Prostate gland (tissue), 2 donors: ENCODE results near the gene R3HDM4. TPM values are rescaled to one million over a fixed set of nuclear protein-coding genes. Genes with fewer than 3 reads are reported as not detected.

ENCODE experiments used
- DNase-seq: peaks from one replicate; pipeline ENCODE4 v3.0.0-alpha.2; 2019; ENCODE audit warnings: low spot score
- H3K27ac ChIP-seq, 2 donors: fragments of 200-600 bp; sonication (generic); 2 replicates each; pipeline ENCODE4 v1.5.1; 2017 to 2019
- H3K27me3 ChIP-seq: fragments of 200-600 bp; sonication (generic); replicated peaks from 2 replicates; pipeline ENCODE4 v1.5.1; 2019; ENCODE audit not compliant: insufficient read depth
- H3K36me3 ChIP-seq, 2 donors: fragments of 200-600 bp; sonication (generic); 1 replicate in 1 of 2; 2 replicates in 1 of 2; pipeline versions ENCODE4 v1.5.1 to v1.8.1; 2017 to 2019
- H3K4me1 ChIP-seq: fragments of 200-600 bp; sonication (generic); replicated peaks from 2 replicates; pipeline ENCODE4 v1.5.1; 2019
- H3K4me3 ChIP-seq, 2 donors: fragments of 200-600 bp; sonication (generic); 2 replicates each; pipeline ENCODE4 v1.5.1; 2017 to 2019
- H3K9me3 ChIP-seq: fragments of 200-600 bp; sonication (generic); 2 replicates; pipeline ENCODE4 v1.5.1; 2017
- POLR2A ChIP-seq: fragments of 450-650 bp; IDR thresholded peaks from one replicate; pipeline ENCODE4 v1.6.1; 2016; ENCODE audit warnings: antibody characterized with exemption, mild to moderate bottlenecking
- POLR2AphosphoS5 ChIP-seq: sonication (generic); formaldehyde crosslinking; IDR thresholded peaks from one replicate; pipeline ENCODE4 v1.6.1; 2017; ENCODE audit warnings: antibody characterized with exemption
- WGBS: methylation state at CpG from one replicate; pipeline ENCODE4 v1.1.5; 2018; 5-methylcytosine and 5-hydroxymethylcytosine counted together
- intact Hi-C: fragments of 100-400 bp; cut with DNase I; formaldehyde crosslinking; loops from one replicate; pipeline ENCODE4 v1.14.2; 2022
- total RNA-seq, 2 donors: library from RNA; depleted of rRNA; stranded (reverse); fragments of >200 nt; gene quantifications; one replicate each; pipeline ENCODE4 v1.1.0, GENCODE V29; 2016
- TF ChIP-seq, protein P1 (sequence below), 4 experiments: fragments of 200-600 bp in 2 of 4; fragments of 450-650 bp in 2 of 4; sonication (generic) in 2 of 4; IDR thresholded peaks; 1 replicate in 3 of 4; 2 replicates in 1 of 4; pipeline ENCODE4 v1.5.1; 2016 to 2019; ENCODE audit warnings: antibody characterized with exemption in 4 of 4, mild to moderate bottlenecking in 2 of 4, moderate library complexity in 2 of 4

The R3HDM4 gene
- total RNA-seq, 2 donors from 2014 or later, result 36.9 to 58.7 TPM

DNA sequence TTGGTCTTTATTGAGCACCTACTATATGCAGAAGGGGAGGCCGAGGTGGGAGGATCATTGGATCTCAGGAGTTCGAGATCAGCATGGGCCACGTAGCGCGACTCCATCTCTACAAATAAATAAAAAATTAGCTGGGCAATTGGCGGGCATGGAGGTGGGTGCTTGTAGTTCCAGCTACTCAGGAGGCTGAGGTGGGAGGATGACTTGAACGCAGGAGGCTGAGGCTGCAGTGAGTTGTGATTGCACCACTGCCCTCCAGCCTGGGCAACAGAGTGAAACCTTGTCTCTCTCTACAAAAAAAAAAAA lies 49.8 kb downstream of the R3HDM4 start:
- Histone ChIP-seq H3K9me3 (no peaks in the 10 kb centered on the region), H3K36me3 (no peaks in the 10 kb centered on the region), H3K27ac (no peak overlapping the region), H3K27me3 (no peaks in the 10 kb centered on the region), H3K4me1 (no peaks in the 10 kb centered on the region), H3K4me3 (no peak overlapping the region)
- no peak for DNase-seq
- 83% methylated on average over 7 of the region's 7 CpGs for WGBS
- TF ChIP-seq, protein P1, sequence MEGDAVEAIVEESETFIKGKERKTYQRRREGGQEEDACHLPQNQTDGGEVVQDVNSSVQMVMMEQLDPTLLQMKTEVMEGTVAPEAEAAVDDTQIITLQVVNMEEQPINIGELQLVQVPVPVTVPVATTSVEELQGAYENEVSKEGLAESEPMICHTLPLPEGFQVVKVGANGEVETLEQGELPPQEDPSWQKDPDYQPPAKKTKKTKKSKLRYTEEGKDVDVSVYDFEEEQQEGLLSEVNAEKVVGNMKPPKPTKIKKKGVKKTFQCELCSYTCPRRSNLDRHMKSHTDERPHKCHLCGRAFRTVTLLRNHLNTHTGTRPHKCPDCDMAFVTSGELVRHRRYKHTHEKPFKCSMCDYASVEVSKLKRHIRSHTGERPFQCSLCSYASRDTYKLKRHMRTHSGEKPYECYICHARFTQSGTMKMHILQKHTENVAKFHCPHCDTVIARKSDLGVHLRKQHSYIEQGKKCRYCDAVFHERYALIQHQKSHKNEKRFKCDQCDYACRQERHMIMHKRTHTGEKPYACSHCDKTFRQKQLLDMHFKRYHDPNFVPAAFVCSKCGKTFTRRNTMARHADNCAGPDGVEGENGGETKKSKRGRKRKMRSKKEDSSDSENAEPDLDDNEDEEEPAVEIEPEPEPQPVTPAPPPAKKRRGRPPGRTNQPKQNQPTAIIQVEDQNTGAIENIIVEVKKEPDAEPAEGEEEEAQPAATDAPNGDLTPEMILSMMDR (IDR thresholded peaks at IDR 0.05), result no peak
- TF ChIP-seq POLR2AphosphoS5 (no peak), POLR2A (no peak)
- intact Hi-C loops, result loop anchor here (2.0 kb wide), 1 partner anchor 58 kb away; no protein-coding TSS in a partner anchor

DNA sequence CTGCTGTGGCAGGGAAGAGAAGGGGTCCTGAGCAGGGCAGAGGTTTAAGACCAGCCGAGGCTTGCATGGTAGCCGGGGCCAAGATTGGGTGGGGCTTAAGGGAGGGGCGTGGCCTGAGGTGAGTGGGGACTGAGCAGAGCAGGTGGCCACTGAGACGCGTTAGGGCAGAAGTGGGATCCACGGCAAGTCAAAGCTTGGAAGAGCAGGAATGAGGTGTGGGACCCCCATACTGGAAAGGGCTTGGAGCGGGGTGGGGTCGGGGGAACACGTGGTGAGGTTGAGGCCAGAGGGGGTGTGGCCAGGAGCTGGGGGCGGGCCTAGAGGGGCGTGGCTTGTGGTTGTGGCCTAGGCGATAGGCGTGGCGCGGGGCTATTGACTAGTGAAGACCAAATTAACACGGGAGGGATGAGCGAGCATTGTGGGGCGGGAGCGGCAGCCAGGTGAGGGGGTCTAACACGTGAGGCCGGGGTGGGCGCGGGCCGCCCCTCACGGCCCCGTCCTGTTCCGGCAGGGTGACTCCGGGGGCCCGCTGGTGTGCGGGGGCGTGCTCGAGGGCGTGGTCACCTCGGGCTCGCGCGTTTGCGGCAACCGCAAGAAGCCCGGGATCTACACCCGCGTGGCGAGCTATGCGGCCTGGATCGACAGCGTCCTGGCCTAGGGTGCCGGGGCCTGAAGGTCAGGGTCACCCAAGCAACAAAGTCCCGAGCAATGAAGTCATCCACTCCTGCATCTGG lies 50.3 kb downstream of the R3HDM4 start:
- intact Hi-C loops, result loop anchor here (2.0 kb wide), 1 partner anchor 58 kb away; no protein-coding TSS in a partner anchor
- no peaks in the 10 kb centered on the region for H3K36me3 ChIP-seq
- H3K27ac ChIP-seq, result no peak overlapping the region
- 22% methylated on average over 46 of the region's 48 CpGs for WGBS
- no peaks in the 10 kb centered on the region for H3K27me3 ChIP-seq
- no peaks in the 10 kb centered on the region for H3K4me1 ChIP-seq
- no peak overlapping the region for H3K4me3 ChIP-seq
- TF ChIP-seq POLR2A, result no peak
- no peak for TF ChIP-seq POLR2AphosphoS5
- TF ChIP-seq, protein P1 (IDR thresholded peaks at IDR 0.05), result no peak
- no peaks in the 10 kb centered on the region for H3K9me3 ChIP-seq
- DNase-seq, result no peak

DNA sequence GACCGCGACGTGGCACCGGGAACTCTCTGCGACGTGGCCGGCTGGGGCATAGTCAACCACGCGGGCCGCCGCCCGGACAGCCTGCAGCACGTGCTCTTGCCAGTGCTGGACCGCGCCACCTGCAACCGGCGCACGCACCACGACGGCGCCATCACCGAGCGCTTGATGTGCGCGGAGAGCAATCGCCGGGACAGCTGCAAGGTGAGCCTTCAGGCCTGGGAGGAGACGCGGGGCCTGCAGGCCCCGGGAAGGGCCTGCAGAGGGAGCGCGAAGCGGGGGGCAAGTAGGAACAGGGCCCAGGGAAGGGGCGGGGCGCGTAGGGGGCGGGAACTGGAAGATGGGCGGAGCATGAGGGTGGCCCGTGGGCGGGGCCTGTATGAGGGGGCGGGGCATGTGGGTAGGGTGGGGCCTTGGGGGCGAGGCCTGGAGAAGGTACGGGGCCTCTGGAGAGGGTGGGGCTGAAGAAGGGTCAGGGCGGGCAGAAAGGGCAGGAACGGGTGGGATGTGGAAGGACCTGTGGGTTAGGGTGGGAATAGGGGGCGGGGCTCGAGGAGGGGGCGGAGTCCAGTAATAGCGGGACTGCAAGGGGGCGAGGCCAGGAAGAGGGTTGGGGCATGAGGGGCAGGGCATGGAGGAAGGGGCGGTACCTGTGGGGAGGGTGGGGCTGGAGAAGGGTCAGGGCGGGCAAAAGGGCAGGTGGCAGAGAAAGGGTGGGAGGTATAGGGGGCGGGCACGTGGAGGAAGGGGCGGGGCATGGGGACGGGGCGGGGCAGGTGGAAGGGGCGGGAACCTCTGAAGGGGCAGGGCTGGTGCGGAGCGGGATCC lies 51.1 kb downstream of the R3HDM4 start:
- H3K4me3 ChIP-seq, result no peak overlapping the region
- no peak overlapping the region for H3K27ac ChIP-seq
- no peak for TF ChIP-seq POLR2AphosphoS5
- TF ChIP-seq, protein P1 (IDR thresholded peaks at IDR 0.05), result no peak
- no peaks in the 10 kb centered on the region for H3K36me3 ChIP-seq
- H3K4me1 ChIP-seq, result no peaks in the 10 kb centered on the region
- H3K27me3 ChIP-seq, result no peaks in the 10 kb centered on the region
- DNase-seq, result no peak
- H3K9me3 ChIP-seq, result no peaks in the 10 kb centered on the region
- 19% methylated on average over 59 of the region's 60 CpGs for WGBS
- intact Hi-C loops, result loop anchor here (2.0 kb wide), 1 partner anchor 59 kb away; no protein-coding TSS in a partner anchor

DNA sequence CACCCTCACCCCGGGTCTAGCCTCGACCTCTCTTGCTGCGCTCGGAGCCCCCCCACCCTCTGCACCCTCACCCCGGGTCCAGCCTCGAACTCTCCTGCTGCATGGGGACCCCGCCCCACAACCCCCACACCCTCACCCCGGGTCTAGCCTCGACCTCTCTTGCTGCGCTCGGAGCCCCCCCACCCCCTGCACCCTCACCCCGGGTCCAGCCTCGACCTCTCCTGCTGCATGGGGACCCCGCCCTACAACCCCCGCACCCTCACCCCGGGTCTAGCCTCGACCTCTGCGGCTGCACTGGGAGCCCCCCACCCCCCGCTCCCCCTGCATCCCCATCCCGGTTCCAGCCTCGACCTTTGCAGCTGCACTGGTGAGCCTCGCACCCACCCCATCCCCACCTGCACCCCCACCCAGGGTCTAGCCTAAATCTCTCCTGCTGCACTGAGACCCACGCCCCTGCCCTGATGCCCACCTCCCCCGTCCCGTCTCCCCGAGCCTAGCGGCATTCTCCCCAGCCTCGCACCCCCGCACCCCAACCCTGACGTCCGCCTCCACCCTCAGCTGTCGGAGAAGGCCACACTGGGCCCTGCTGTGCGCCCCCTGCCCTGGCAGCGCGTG lies 51.8 kb downstream of the R3HDM4 start:
- intact Hi-C loops, result no loop called here
- WGBS, result 49% methylated on average over 23 of the region's 35 CpGs
- Histone ChIP-seq H3K4me1 (no peaks in the 10 kb centered on the region), H3K27ac (no peak overlapping the region), H3K27me3 (no peaks in the 10 kb centered on the region), H3K36me3 (no peaks in the 10 kb centered on the region), H3K4me3 (no peak overlapping the region), H3K9me3 (no peaks in the 10 kb centered on the region)
- DNase-seq, result no peak
- TF ChIP-seq, protein P1 (IDR thresholded peaks at IDR 0.05), result no peak
- TF ChIP-seq POLR2A (no peak), POLR2AphosphoS5 (no peak)
